Measurements from ENCODE around the gene TMC1.
"Not testable (repeated sequence)": the region's sequence is repeated elsewhere in the genome, so short reads cannot be mapped to it uniquely, and the experiment has no call there.

The TMC1 gene

GRCh38 chr9:72521416-72521815 lies at the start of gene TMC1:
Gene TMC1, plus strand, starts transcription at chr9:72521608. Its CDS starts 127,041 bp downstream, at chr9:72648649.
- not testable (repeated sequence) for DNase-seq (ENCODE audit: low spot score)

GRCh38 chr9:72473474-72474261 lies 47.7 kb upstream of the TMC1 start:
- no peak for DNase-seq (ENCODE audit: low spot score)

GRCh38 chr9:72474676-72475075 lies 46.7 kb upstream of the TMC1 start:
- no peak for DNase-seq (ENCODE audit: low spot score)

GRCh38 chr9:72476100-72476499 lies 45.3 kb upstream of the TMC1 start:
- DNase-seq (ENCODE audit: low spot score), result no peak

- DNase-seq (ENCODE audit: low spot score), result no peak
Observed at GRCh38 chr9:72476617-72477437, 44.6 kb upstream of the TMC1 start.

- DNase-seq (ENCODE audit: low spot score), result no peak
Observed at GRCh38 chr9:72477930-72478518, 43.4 kb upstream of the TMC1 start.

GRCh38 chr9:72478966-72479365 lies 42.4 kb upstream of the TMC1 start:
- no peak for DNase-seq (ENCODE audit: low spot score)

GRCh38 chr9:72480261-72480660 lies 41.1 kb upstream of the TMC1 start:
- not testable (repeated sequence) for DNase-seq (ENCODE audit: low spot score)

GRCh38 chr9:72480921-72481320 lies 40.5 kb upstream of the TMC1 start:
- no peak for DNase-seq (ENCODE audit: low spot score)

GRCh38 chr9:72485821-72486593 lies 35.4 kb upstream of the TMC1 start:
- no peak for DNase-seq (ENCODE audit: low spot score)

- DNase-seq (ENCODE audit: low spot score), result no peak
Observed at GRCh38 chr9:72486594-72486955, 34.8 kb upstream of the TMC1 start.

- not testable (repeated sequence) for DNase-seq (ENCODE audit: low spot score)
Observed at GRCh38 chr9:72487665-72488064, 33.7 kb upstream of the TMC1 start.

GRCh38 chr9:72489986-72490385 lies 31.4 kb upstream of the TMC1 start:
- no peak for DNase-seq (ENCODE audit: low spot score)

- no peak for DNase-seq (ENCODE audit: low spot score)
Observed at GRCh38 chr9:72491242-72491641, 30.2 kb upstream of the TMC1 start.

- DNase-seq (ENCODE audit: low spot score), result no peak
Observed at GRCh38 chr9:72494051-72494450, 27.4 kb upstream of the TMC1 start.

- no peak for DNase-seq (ENCODE audit: low spot score)
Observed at GRCh38 chr9:72497447-72498046, 23.9 kb upstream of the TMC1 start.

GRCh38 chr9:72506615-72507014 lies 14.8 kb upstream of the TMC1 start:
- DNase-seq (ENCODE audit: low spot score), result no peak

GRCh38 chr9:72509053-72509452 lies 12.4 kb upstream of the TMC1 start:
- DNase-seq (ENCODE audit: low spot score), result no peak

- no peak for DNase-seq (ENCODE audit: low spot score)
Observed at GRCh38 chr9:72509635-72510034, 11.8 kb upstream of the TMC1 start.

- not testable (repeated sequence) for DNase-seq (ENCODE audit: low spot score)
Observed at GRCh38 chr9:72521011-72521410, 397 bp upstream of the TMC1 start.

- no peak for DNase-seq (ENCODE audit: low spot score)
Observed at GRCh38 chr9:72524820-72525540, 3.6 kb downstream of the TMC1 start.
